NCI-H2196 treated with DMSO at 0.1 percent for 48 hours (cell line): ENCODE results near the gene SMARCA4.
"Not testable (repeated sequence)": the region's sequence is repeated elsewhere in the genome, so short reads cannot be mapped to it uniquely, and the experiment has no call there.

Experiments
- DNase-seq: peaks from one replicate; lab custom pipeline; 2025; ENCODE audit not compliant: unreplicated experiment; lab: John Stamatoyannopoulos, UW

SMARCA4 gene

DNA sequence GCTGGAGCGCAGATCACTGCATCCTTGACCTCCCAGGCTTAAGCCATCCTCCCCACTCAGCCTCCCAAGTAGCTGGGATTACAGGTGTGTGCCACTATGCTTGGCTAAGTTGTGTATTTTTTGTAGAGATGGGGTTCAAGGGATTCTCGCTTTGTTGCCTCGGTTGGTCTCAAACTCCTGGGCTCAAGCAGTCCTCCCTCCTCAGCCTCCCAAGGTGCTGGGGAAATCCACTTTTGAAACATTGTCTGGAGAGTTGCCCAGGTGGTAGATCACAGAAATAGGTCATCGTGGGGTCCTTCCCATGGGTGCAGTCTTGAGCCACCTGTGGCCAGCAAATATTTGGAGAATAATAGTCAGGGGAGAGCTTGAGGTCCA, 133.7 kb downstream of the SMARCA4 start:
- no peak for DNase-seq

DNA sequence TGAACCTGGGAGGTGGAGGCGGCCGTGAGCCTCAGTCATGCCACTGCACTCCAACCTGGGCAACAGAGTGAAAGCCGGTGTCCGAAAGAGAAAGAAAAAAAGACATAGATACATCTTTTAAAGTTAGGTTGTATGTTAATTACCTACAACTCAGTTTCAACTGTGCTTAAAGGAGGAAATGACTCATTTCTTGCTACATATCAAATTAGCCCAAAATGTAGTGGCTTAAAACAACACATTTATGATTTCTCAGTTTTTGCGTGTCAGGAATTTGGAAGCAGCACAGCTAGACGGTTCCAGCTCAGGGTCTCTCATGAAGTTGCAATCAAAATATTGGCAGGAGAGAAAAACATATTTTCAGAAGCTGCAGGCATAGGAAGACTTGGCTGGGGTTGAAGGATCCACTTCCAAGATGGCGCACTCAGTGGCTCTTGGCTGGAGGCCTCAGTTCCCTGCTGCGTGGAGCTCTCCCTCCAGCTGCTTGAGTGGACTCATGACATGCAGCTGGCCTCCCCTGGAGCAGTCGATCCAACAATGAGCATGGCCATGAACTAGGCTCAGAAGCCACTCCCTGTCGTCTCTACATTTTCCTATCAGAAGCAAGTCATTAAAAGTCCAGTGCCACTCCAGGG, 135.5 kb downstream of the SMARCA4 start:
- DNase-seq, result no peak

DNA sequence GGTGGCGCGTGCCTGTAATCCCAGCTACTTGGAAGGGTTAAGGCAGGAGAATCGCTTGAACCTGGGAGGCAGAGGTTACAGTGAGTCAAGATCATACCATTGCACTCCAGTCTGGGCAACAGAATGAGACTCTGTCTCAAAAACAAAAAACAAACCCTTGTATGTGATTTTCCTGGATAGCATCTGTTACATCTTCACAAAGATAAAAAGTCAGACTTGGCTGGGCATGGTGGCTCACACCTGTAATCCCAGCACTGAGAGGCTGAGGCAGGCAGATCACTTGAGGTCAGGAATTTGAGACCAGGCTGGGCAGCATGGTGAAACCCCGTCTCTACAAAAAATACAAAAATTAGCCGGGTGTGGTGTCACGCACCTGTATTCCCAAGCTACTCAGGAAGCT, 136.5 kb downstream of the SMARCA4 start:
- DNase-seq, result not testable (repeated sequence)

DNA sequence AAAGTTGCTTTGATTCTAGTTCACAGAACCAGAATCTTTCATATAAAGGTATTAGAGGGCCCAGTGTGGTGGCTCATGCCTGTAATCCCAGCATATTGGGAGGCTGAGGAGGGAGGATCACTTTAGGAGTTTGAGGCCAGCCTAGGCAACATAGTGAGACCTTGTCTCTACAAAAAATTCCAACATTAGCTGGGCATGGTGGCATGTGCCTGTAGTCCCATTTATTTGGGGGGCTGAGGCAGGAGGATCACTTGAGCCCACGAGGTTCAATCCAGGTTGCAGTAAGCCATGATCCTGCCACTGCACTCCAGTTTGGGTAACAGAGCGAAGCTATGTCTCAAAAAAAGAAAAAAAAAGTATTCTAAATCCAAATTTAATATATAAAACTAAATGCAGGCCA, 137.5 kb downstream of the SMARCA4 start:
- no peak for DNase-seq

DNA sequence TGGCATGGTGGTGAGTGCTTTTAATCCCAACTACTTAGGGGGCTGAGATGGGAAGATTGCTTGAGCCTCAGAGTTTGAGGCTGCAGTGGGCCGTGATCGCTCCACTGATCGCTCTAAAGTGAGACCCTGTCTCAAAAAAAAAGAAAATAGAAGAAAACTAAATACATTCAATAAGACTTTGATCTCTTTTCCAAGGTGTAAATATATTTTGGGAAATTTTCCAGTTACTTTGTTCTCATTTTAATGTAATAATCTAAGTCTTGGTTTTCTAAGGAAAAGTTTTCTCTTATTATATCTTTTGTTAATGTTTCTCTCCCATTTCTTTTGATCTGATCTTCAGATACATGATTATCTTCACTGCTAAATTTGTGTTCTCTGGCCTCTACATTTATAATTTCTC, 138.0 kb downstream of the SMARCA4 start:
- DNase-seq, result no peak

DNA sequence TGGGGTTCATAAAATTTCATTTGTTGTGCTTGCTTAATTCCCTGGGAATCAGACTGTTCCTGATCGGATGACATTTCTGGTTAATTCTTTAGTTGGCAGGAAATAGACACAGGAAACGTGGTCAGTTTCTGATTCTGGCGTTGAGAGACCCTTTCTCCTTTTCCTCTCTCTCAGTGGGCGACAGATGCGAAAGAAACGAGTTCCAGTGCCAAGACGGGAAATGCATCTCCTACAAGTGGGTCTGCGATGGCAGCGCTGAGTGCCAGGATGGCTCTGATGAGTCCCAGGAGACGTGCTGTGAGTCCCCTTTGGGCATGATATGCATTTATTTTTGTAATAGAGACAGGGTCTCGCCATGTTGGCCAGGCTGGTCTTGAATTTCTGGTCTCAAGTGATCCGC, 139.2 kb downstream of the SMARCA4 start:
- no peak for DNase-seq

DNA sequence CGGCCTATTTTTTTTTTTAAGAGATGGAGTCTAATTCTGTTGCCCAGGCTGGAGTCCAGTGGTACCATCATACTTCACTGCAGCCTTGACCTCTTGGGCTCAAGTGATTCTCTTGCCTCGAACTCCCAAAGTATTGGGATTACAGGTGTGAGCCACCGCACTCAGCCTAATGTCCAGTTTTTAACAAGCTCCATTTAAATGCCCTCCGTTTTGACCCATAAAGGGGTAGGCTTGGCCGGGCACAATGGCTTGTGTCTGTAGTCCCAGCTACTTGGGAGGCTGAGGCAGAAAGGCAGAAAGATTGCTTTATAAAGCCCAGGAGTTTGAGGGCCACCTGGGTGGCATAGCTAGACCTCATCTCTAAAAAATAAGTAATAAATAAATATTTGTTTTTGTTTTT, 140.2 kb downstream of the SMARCA4 start:
- DNase-seq, result no peak

DNA sequence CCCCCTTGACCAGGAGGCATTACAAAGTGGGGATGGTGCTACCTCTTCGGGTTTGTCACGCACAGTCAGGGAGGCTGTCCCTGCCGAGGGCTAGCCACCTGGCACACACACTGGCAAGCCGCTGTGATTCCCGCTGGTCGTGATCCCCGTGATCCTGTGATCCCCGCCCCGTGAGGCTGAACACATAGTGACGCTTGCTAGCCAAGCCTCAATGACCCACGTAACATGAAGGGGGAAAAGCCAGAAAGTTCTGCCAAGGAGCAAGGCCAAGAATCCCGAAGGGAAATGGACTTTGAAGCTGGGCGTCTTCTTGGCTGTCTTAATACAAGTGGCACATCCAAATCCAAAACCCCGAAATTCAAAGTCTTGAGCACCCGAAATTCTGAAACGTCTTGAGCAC, 142.1 kb downstream of the SMARCA4 start:
- DNase-seq, result no peak

DNA sequence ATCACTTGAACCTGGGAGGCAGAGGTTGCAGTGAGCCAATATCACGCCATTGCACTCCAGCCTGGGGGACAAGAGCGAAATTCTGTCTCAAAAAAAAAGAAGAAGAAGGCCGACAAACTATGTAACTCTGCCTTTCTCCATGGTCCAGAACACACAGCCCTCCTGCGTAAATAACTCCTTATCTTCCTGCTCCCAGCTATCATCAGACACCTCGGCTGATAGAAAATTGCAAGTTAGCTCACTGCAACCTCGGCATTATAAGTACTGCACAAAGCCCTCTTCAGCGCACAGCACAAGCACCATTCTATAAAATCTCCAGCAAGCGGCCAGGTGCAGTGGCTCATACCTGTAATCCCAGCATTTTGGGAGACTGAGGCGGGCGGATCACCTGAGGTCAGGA, 142.8 kb downstream of the SMARCA4 start:
- not testable (repeated sequence) for DNase-seq

DNA sequence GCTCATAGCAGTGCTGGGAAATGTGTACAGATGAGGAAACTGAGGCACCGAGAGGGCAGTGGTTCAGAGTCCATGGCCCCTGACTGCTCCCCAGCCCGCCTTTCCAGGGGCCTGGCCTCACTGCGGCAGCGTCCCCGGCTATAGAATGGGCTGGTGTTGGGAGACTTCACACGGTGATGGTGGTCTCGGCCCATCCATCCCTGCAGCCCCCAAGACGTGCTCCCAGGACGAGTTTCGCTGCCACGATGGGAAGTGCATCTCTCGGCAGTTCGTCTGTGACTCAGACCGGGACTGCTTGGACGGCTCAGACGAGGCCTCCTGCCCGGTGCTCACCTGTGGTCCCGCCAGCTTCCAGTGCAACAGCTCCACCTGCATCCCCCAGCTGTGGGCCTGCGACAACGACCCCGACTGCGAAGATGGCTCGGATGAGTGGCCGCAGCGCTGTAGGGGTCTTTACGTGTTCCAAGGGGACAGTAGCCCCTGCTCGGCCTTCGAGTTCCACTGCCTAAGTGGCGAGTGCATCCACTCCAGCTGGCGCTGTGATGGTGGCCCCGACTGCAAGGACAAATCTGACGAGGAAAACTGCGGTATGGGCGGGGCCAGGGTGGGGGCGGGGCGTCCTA, 144.3 kb downstream of the SMARCA4 start:
- no peak for DNase-seq

DNA sequence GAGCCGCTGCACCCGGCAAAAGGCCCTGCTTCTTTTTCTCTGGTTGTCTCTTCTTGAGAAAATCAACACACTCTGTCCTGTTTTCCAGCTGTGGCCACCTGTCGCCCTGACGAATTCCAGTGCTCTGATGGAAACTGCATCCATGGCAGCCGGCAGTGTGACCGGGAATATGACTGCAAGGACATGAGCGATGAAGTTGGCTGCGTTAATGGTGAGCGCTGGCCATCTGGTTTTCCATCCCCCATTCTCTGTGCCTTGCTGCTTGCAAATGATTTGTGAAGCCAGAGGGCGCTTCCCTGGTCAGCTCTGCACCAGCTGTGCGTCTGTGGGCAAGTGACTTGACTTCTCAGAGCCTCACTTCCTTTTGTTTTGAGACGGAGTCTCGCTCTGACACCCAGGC, 145.6 kb downstream of the SMARCA4 start:
- no peak for DNase-seq

DNA sequence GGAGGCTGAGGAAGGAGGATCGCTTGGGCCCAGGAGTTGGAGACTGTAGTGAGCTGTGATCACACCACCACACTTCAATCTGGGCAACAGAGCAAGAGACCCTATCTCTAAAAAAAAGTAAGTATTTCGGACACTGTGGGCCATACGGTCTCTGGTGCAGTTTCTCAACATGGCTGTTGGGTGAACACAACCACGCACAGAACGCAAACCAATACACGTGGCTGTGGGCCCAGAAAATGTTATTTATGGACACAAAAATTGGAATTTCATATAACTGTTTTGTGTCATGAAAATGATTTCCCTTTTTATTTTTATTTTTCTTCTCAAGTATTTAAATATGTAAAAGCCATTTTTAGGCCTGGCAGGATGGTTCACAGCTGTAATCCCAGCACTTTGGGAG, 147.9 kb downstream of the SMARCA4 start:
- DNase-seq, result no peak

DNA sequence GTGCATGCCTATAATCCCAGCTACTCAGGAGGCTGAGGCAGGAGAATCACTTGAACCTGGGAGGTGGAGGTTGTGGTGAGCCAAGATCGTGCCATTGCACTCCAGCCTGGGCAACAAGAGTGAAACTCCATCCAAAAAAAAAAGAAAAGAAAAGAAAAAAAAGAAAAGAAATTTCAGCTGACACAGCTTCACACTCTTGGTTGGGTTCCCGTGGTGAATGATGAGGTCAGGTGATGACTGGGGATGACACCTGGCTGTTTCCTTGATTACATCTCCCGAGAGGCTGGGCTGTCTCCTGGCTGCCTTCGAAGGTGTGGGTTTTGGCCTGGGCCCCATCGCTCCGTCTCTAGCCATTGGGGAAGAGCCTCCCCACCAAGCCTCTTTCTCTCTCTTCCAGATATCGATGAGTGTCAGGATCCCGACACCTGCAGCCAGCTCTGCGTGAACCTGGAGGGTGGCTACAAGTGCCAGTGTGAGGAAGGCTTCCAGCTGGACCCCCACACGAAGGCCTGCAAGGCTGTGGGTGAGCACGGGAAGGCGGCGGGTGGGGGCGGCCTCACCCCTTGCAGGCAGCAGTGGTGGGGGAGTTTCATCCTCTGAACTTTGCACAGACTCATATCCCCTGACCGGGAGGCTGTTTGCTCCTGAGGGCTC, 150.4 kb downstream of the SMARCA4 start:
- no peak for DNase-seq

DNA sequence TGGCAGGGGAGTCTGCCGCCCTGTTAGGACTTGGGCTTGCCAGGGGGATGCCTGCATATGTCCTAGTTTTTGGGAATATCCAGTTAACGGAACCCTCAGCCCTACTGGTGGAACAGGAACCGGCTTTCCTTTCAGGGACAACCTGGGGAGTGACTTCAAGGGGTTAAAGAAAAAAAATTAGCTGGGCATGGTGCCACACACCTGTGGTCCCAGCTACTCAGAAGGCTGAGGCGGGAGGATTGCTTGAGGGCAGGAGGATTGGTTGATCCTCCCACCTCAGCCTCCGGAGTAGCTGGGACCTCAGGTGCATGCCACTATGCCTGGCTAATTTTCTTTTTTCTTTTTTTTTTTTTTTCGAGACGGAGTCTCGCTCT, 150.9 kb downstream of the SMARCA4 start:
- DNase-seq, result no peak
